WTC11 (cell line): ENCODE measurements around the gene FGF22. TPM values are rescaled to one million over a fixed set of nuclear protein-coding genes. Genes with fewer than 3 reads are reported as not detected.

ENCODE experiments used
- ATAC-seq: fragments of 200-7000 bp; cut with Tn5 transposase; 2 replicates; pipeline ENCODE4 v1.10.0; 2021; ENCODE audit warnings: mild to moderate bottlenecking, moderate library complexity
- CTCF ChIA-PET: fragments of 300-600 bp; sonication (Branson Sonifier 250); formaldehyde crosslinking; loops from one replicate; lab custom pipeline; 2021; ENCODE audit warnings: antibody characterized with exemption; lab: Charles Lee
- POLR2A ChIA-PET: fragments of 350-600 bp; sonication (Branson Sonifier 250); formaldehyde crosslinking; loops from one replicate; lab custom pipeline; 2021; ENCODE audit warnings: antibody characterized with exemption; lab: Charles Lee
- DNase-seq: peaks from one replicate; pipeline ENCODE4 v3.0.0; 2021; ENCODE audit warnings: low spot score
- H3K27ac Mint-ChIP-seq: 2 replicates; pipeline ENCODE4 v1.8.0; 2021; ENCODE audit warnings: mixed read lengths
- H3K27me3 Mint-ChIP-seq: 2 replicates; pipeline ENCODE4 v1.8.0; 2021; ENCODE audit warnings: low read depth, mild to moderate bottlenecking, moderate library complexity, mixed read lengths
- H3K36me3 Mint-ChIP-seq: 2 replicates; pipeline ENCODE4 v1.8.0; 2021; ENCODE audit warnings: mixed read lengths
- H3K4me1 Mint-ChIP-seq: 2 replicates; pipeline ENCODE4 v1.8.0; 2022; ENCODE audit warnings: mixed read lengths
- H3K4me3 Mint-ChIP-seq: 2 replicates; pipeline ENCODE4 v1.8.0; 2021; ENCODE audit warnings: mild to moderate bottlenecking, moderate library complexity, mixed read lengths
- H3K9me3 Mint-ChIP-seq: 2 replicates; pipeline ENCODE4 v1.8.0; 2021; ENCODE audit warnings: mixed read lengths
- CREB1 ChIP-seq: sonication (generic); formaldehyde crosslinking; IDR thresholded peaks from 2 replicates; pipeline ENCODE4 v1.8.0; 2023; ENCODE audit warnings: mild to moderate bottlenecking, missing genetic modification reagents
- E2F5 ChIP-seq: sonication (generic); formaldehyde crosslinking; IDR thresholded peaks from 2 replicates; pipeline ENCODE4 v1.8.1; 2022; ENCODE audit warnings: mild to moderate bottlenecking, moderate library complexity, missing genetic modification reagents
- ETV6 ChIP-seq: sonication (generic); formaldehyde crosslinking; IDR thresholded peaks from 2 replicates; pipeline ENCODE4 v1.8.1; 2022; ENCODE audit warnings: mild to moderate bottlenecking, missing genetic modification reagents
- GTF2I ChIP-seq: fragments of 250-450 bp; sonication (Bioruptor Pico); conservative IDR thresholded peaks from 2 replicates; pipeline ENCODE4 v1.4.0; 2021; ENCODE audit warnings: mild to moderate bottlenecking
- HMGA2 ChIP-seq: fragments of 250-450 bp; sonication (Bioruptor Pico); IDR thresholded peaks from 2 replicates; pipeline ENCODE4 v1.4.0; 2021; ENCODE audit warnings: mild to moderate bottlenecking, moderate library complexity
- IRF2 ChIP-seq: sonication (generic); formaldehyde crosslinking; IDR thresholded peaks from 2 replicates; pipeline ENCODE4 v1.8.0; 2022; ENCODE audit warnings: low read depth, missing genetic modification reagents, borderline replicate concordance
- NFE2L1 ChIP-seq: sonication (generic); formaldehyde crosslinking; IDR thresholded peaks from 2 replicates; pipeline ENCODE4 v1.8.1; 2023; ENCODE audit warnings: missing genetic modification reagents
- NR2C2 ChIP-seq: sonication (generic); formaldehyde crosslinking; IDR thresholded peaks from 2 replicates; pipeline ENCODE4 v1.8.0; 2022; ENCODE audit warnings: mild to moderate bottlenecking, missing genetic modification reagents
- PREB ChIP-seq: sonication (generic); formaldehyde crosslinking; IDR thresholded peaks from 2 replicates; pipeline ENCODE4 v1.8.1; 2022; ENCODE audit warnings: mild to moderate bottlenecking, missing genetic modification reagents, moderate library complexity, borderline replicate concordance
- SMAD4 ChIP-seq: sonication (generic); formaldehyde crosslinking; IDR thresholded peaks from 2 replicates; pipeline ENCODE4 v1.8.0; 2022; ENCODE audit warnings: mild to moderate bottlenecking, missing genetic modification reagents
- STAT6 ChIP-seq: sonication (generic); formaldehyde crosslinking; conservative IDR thresholded peaks from 2 replicates; pipeline ENCODE4 v1.8.1; 2023; ENCODE audit warnings: mild to moderate bottlenecking, low read depth, missing genetic modification reagents, moderate library complexity
- TEAD4 ChIP-seq: sonication (generic); formaldehyde crosslinking; IDR thresholded peaks from 2 replicates; pipeline ENCODE4 v1.8.0; 2022; ENCODE audit warnings: mild to moderate bottlenecking, missing genetic modification reagents
- ZNF138 ChIP-seq: sonication (generic); formaldehyde crosslinking; conservative IDR thresholded peaks from 2 replicates; pipeline ENCODE4 v1.8.1; 2022; ENCODE audit warnings: mild to moderate bottlenecking, moderate library complexity, missing genetic modification reagents
- ZNF232 ChIP-seq: sonication (generic); formaldehyde crosslinking; IDR thresholded peaks from 2 replicates; pipeline ENCODE4 v1.8.0; 2022; ENCODE audit warnings: mild to moderate bottlenecking, missing genetic modification reagents
- total RNA-seq: library from RNA; stranded (reverse); gene quantifications from 3 replicates; pipeline ENCODE4 v1.2.3, GENCODE V29; 2021
- TF ChIP-seq, protein P1 (sequence below): sonication (generic); formaldehyde crosslinking; IDR thresholded peaks from 2 replicates; pipeline ENCODE4 v1.8.0; 2022; ENCODE audit warnings: mild to moderate bottlenecking, missing genetic modification reagents
- TF ChIP-seq, protein P2 (sequence below): sonication (generic); formaldehyde crosslinking; IDR thresholded peaks from 2 replicates; pipeline ENCODE4 v1.8.0; 2023; ENCODE audit warnings: missing genetic modification reagents
- TF ChIP-seq, protein P3 (sequence below): fragments of 250-450 bp; sonication (Bioruptor Pico); IDR thresholded peaks from 2 replicates; pipeline ENCODE4 v1.9.0; 2021; ENCODE audit warnings: mild to moderate bottlenecking
- TF ChIP-seq, protein P4 (sequence below): sonication (generic); formaldehyde crosslinking; IDR thresholded peaks from 2 replicates; pipeline ENCODE4 v1.8.1; 2022; ENCODE audit warnings: low read depth, mild to moderate bottlenecking, moderate library complexity, missing genetic modification reagents, borderline replicate concordance
- TF ChIP-seq, protein P5 (sequence below): sonication (generic); formaldehyde crosslinking; IDR thresholded peaks from 2 replicates; pipeline ENCODE4 v1.8.1; 2023; ENCODE audit warnings: mild to moderate bottlenecking, missing genetic modification reagents
- TF ChIP-seq, protein P6 (sequence below): fragments of 200-600 bp; IDR thresholded peaks from 2 replicates; pipeline ENCODE4 v1.8.0; 2022; ENCODE audit warnings: antibody characterized with exemption

FGF22 gene
- total RNA-seq, 1 experiment from 2014 or later, result 1.6 TPM

- TF ChIP-seq ZNF138 (CRISPR knock-in tag), result no peak
- TF ChIP-seq IRF2 (CRISPR knock-in tag), result 0 out of 2 replicates have a peak, but pooled peaks have one; percentile 23
- no peak for TF ChIP-seq GTF2I (CRISPR knock-in tag)
Observed at GRCh38 chr19:590750-591098, 49.0 kb upstream of the FGF22 start (continued).

- ChIA-PET POLR2A (no interaction called here), CTCF (interaction anchor here (1.0 kb wide), 1 partner anchor 143 kb away, joined by 3 read pairs; no protein-coding TSS in a partner anchor)
- peak overlapping the region; percentile 52 for H3K4me3 Mint-ChIP-seq
- ATAC-seq, result peak; percentile 8; the same call in 1 of the 2 replicates
- no peaks in the 10 kb centered on the region for H3K36me3 Mint-ChIP-seq
- peak; percentile 52 for DNase-seq
- H3K4me1 Mint-ChIP-seq, result no peaks in the 10 kb centered on the region
- H3K9me3 Mint-ChIP-seq, result no peaks in the 10 kb centered on the region
- H3K27me3 Mint-ChIP-seq, result peaks cover 43% of the 10 kb centered on the region
- no peak overlapping the region for H3K27ac Mint-ChIP-seq
- TF ChIP-seq ETV6 (CRISPR knock-in tag), result peak; percentile 89
- peak; percentile 41; the same call in 1 of the 2 replicates for TF ChIP-seq NR2C2 (CRISPR knock-in tag)
- TF ChIP-seq, protein P1, sequence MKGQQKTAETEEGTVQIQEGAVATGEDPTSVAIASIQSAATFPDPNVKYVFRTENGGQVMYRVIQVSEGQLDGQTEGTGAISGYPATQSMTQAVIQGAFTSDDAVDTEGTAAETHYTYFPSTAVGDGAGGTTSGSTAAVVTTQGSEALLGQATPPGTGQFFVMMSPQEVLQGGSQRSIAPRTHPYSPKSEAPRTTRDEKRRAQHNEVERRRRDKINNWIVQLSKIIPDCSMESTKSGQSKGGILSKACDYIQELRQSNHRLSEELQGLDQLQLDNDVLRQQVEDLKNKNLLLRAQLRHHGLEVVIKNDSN, result peak; percentile 60; the same call in 1 of the 2 replicates
- no peak for TF ChIP-seq HMGA2 (CRISPR knock-in tag)
- TF ChIP-seq TEAD4, result peak; percentile 58; the same call in 1 of the 2 replicates
- peak; percentile 41; the same call in 1 of the 2 replicates for TF ChIP-seq PREB (CRISPR knock-in tag)
- TF ChIP-seq NFE2L1 (CRISPR knock-in tag), result peak; percentile 83
- TF ChIP-seq, protein P2, sequence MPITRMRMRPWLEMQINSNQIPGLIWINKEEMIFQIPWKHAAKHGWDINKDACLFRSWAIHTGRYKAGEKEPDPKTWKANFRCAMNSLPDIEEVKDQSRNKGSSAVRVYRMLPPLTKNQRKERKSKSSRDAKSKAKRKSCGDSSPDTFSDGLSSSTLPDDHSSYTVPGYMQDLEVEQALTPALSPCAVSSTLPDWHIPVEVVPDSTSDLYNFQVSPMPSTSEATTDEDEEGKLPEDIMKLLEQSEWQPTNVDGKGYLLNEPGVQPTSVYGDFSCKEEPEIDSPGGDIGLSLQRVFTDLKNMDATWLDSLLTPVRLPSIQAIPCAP (CRISPR knock-in tag), result peak; percentile 43; the same call in 1 of the 2 replicates
- peak; percentile 50; the same call in 1 of the 2 replicates for TF ChIP-seq ZNF232 (CRISPR knock-in tag)
- TF ChIP-seq, protein P3, sequence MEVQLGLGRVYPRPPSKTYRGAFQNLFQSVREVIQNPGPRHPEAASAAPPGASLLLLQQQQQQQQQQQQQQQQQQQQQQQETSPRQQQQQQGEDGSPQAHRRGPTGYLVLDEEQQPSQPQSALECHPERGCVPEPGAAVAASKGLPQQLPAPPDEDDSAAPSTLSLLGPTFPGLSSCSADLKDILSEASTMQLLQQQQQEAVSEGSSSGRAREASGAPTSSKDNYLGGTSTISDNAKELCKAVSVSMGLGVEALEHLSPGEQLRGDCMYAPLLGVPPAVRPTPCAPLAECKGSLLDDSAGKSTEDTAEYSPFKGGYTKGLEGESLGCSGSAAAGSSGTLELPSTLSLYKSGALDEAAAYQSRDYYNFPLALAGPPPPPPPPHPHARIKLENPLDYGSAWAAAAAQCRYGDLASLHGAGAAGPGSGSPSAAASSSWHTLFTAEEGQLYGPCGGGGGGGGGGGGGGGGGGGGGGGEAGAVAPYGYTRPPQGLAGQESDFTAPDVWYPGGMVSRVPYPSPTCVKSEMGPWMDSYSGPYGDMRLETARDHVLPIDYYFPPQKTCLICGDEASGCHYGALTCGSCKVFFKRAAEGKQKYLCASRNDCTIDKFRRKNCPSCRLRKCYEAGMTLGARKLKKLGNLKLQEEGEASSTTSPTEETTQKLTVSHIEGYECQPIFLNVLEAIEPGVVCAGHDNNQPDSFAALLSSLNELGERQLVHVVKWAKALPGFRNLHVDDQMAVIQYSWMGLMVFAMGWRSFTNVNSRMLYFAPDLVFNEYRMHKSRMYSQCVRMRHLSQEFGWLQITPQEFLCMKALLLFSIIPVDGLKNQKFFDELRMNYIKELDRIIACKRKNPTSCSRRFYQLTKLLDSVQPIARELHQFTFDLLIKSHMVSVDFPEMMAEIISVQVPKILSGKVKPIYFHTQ (CRISPR knock-in tag), result no peak
- TF ChIP-seq, protein P4, sequence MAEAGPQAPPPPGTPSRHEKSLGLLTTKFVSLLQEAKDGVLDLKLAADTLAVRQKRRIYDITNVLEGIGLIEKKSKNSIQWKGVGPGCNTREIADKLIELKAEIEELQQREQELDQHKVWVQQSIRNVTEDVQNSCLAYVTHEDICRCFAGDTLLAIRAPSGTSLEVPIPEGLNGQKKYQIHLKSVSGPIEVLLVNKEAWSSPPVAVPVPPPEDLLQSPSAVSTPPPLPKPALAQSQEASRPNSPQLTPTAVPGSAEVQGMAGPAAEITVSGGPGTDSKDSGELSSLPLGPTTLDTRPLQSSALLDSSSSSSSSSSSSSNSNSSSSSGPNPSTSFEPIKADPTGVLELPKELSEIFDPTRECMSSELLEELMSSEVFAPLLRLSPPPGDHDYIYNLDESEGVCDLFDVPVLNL, result peak; percentile 76; the same call in 1 of the 2 replicates
- no peak for TF ChIP-seq STAT6 (CRISPR knock-in tag)
- no peak for TF ChIP-seq IRF2 (CRISPR knock-in tag)
- TF ChIP-seq, protein P5, sequence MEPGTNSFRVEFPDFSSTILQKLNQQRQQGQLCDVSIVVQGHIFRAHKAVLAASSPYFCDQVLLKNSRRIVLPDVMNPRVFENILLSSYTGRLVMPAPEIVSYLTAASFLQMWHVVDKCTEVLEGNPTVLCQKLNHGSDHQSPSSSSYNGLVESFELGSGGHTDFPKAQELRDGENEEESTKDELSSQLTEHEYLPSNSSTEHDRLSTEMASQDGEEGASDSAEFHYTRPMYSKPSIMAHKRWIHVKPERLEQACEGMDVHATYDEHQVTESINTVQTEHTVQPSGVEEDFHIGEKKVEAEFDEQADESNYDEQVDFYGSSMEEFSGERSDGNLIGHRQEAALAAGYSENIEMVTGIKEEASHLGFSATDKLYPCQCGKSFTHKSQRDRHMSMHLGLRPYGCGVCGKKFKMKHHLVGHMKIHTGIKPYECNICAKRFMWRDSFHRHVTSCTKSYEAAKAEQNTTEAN (CRISPR knock-in tag), result peak; percentile 84; the same call in 1 of the 2 replicates
- TF ChIP-seq, protein P6, sequence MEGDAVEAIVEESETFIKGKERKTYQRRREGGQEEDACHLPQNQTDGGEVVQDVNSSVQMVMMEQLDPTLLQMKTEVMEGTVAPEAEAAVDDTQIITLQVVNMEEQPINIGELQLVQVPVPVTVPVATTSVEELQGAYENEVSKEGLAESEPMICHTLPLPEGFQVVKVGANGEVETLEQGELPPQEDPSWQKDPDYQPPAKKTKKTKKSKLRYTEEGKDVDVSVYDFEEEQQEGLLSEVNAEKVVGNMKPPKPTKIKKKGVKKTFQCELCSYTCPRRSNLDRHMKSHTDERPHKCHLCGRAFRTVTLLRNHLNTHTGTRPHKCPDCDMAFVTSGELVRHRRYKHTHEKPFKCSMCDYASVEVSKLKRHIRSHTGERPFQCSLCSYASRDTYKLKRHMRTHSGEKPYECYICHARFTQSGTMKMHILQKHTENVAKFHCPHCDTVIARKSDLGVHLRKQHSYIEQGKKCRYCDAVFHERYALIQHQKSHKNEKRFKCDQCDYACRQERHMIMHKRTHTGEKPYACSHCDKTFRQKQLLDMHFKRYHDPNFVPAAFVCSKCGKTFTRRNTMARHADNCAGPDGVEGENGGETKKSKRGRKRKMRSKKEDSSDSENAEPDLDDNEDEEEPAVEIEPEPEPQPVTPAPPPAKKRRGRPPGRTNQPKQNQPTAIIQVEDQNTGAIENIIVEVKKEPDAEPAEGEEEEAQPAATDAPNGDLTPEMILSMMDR, result no peak
- peak; percentile 50; the same call in 1 of the 2 replicates for TF ChIP-seq CREB1 (CRISPR knock-in tag)
- TF ChIP-seq SMAD4, result peak; percentile 51; the same call in 1 of the 2 replicates
- TF ChIP-seq E2F5, result 0 out of 2 replicates have a peak, but pooled peaks have one; percentile 63
Observed at GRCh38 chr19:591099-591958, 48.4 kb upstream of the FGF22 start.
